T-helper 22 cell (primary cell): Measurements from ENCODE around the gene ABL2.
A peak's percentile ranks its signal among the peaks of the same experiment; 100 is the strongest.

Source experiments
- DNase-seq: peaks from one replicate; pipeline ENCODE4 v3.0.0-alpha.2; 2020; ENCODE audit warnings: low read depth

The ABL2 gene

GRCh38 chr1:179092896-179093461, 136.5 kb downstream of the ABL2 start:
- DNase-seq, result no peak

GRCh38 chr1:179091691-179092165, 137.7 kb downstream of the ABL2 start:
- DNase-seq, result no peak

- no peak for DNase-seq
Observed at GRCh38 chr1:179090923-179091322, 138.6 kb downstream of the ABL2 start.

- DNase-seq, result no peak
Observed at GRCh38 chr1:179090522-179090921, 139.0 kb downstream of the ABL2 start.

- no peak for DNase-seq
Observed at GRCh38 chr1:179089827-179090482, 139.5 kb downstream of the ABL2 start.

GRCh38 chr1:179087665-179088064, 141.8 kb downstream of the ABL2 start:
- DNase-seq, result no peak

- no peak for DNase-seq
Observed at GRCh38 chr1:179083533-179083932, 145.9 kb downstream of the ABL2 start.

- no peak for DNase-seq
Observed at GRCh38 chr1:179082999-179083335, 146.5 kb downstream of the ABL2 start.

- peak; percentile 11 for DNase-seq
Observed at GRCh38 chr1:179082333-179082998, 147.0 kb downstream of the ABL2 start.

GRCh38 chr1:179081687-179082332, 147.7 kb downstream of the ABL2 start, which contains the start of gene TOR3A:
Gene TOR3A (plus strand): TSS chr1:179082070. CDS start chr1:179082129, 59 bp downstream.
- peak; percentile 66 for DNase-seq

GRCh38 chr1:179080866-179081686, 148.4 kb downstream of the ABL2 start:
- peak; percentile 55 for DNase-seq

- peak; percentile 13 for DNase-seq
Observed at GRCh38 chr1:179079113-179079761, 150.2 kb downstream of the ABL2 start.

GRCh38 chr1:179077396-179077795, 152.1 kb downstream of the ABL2 start:
- DNase-seq, result no peak

GRCh38 chr1:179066471-179066870, 163.0 kb downstream of the ABL2 start:
- DNase-seq, result no peak

GRCh38 chr1:179061360-179062282, 167.9 kb downstream of the ABL2 start:
- no peak for DNase-seq

GRCh38 chr1:179058487-179059483, 170.7 kb downstream of the ABL2 start:
- DNase-seq, result no peak

GRCh38 chr1:179055937-179056336, 173.5 kb downstream of the ABL2 start:
- DNase-seq, result no peak

- no peak for DNase-seq
Observed at GRCh38 chr1:179053486-179053885, 176.0 kb downstream of the ABL2 start.

- DNase-seq, result no peak
Observed at GRCh38 chr1:179052776-179053175, 176.7 kb downstream of the ABL2 start.
